Measurements from ENCODE around the gene USP35.

GRCh38 chr11:78218707-78219492 is 30.2 kb downstream of the USP35 start:
- TF ChIP-seq, protein P1, sequence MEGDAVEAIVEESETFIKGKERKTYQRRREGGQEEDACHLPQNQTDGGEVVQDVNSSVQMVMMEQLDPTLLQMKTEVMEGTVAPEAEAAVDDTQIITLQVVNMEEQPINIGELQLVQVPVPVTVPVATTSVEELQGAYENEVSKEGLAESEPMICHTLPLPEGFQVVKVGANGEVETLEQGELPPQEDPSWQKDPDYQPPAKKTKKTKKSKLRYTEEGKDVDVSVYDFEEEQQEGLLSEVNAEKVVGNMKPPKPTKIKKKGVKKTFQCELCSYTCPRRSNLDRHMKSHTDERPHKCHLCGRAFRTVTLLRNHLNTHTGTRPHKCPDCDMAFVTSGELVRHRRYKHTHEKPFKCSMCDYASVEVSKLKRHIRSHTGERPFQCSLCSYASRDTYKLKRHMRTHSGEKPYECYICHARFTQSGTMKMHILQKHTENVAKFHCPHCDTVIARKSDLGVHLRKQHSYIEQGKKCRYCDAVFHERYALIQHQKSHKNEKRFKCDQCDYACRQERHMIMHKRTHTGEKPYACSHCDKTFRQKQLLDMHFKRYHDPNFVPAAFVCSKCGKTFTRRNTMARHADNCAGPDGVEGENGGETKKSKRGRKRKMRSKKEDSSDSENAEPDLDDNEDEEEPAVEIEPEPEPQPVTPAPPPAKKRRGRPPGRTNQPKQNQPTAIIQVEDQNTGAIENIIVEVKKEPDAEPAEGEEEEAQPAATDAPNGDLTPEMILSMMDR (IDR thresholded peaks at IDR 0.05), result no peak
- no peak for TF ChIP-seq POLR2A (IDR thresholded peaks at IDR 0.05)

Data from sigmoid colon (tissue), 3 donors.